HUES64 (cell line): ENCODE data around the gene NTRK1.

ENCODE experiments used
- H3K27ac ChIP-seq: 2 replicates; pipeline ENCODE4 v1.7.0; 2013; ENCODE audit warnings: low read depth, low read length, inconsistent platforms
- H3K27me3 ChIP-seq: 2 replicates; pipeline ENCODE4 v1.6.1; 2013; ENCODE audit warnings: mild to moderate bottlenecking, low read length; ENCODE audit not compliant: insufficient read depth
- H3K36me3 ChIP-seq: 2 replicates; pipeline ENCODE4 v1.6.1; 2013; ENCODE audit warnings: mild to moderate bottlenecking, low read length; ENCODE audit not compliant: insufficient read depth
- H3K4me1 ChIP-seq: 2 replicates; pipeline ENCODE4 v1.6.1; 2013; ENCODE audit warnings: mild to moderate bottlenecking, low read length, moderate library complexity; ENCODE audit not compliant: insufficient read depth
- H3K4me3 ChIP-seq: 2 replicates; pipeline ENCODE4 v1.5.1; 2013; ENCODE audit warnings: mild to moderate bottlenecking, low read length, moderate library complexity
- H3K9ac ChIP-seq: 2 replicates; pipeline ENCODE4 v1.6.1; 2013; ENCODE audit warnings: mild to moderate bottlenecking, low read depth, low read length
- H3K9me3 ChIP-seq: 2 replicates; pipeline ENCODE4 v1.6.1; 2013; ENCODE audit warnings: low read depth, low read length; ENCODE audit not compliant: insufficient read depth
- WGBS: fragments of 150-250, 120-280 bp; methylation state at CpG from one replicate; pipeline ENCODE4 v1.1.7; 2013; ENCODE audit warnings: missing lambda C conversion rate; 5-methylcytosine and 5-hydroxymethylcytosine counted together

Gene NTRK1

DNA sequence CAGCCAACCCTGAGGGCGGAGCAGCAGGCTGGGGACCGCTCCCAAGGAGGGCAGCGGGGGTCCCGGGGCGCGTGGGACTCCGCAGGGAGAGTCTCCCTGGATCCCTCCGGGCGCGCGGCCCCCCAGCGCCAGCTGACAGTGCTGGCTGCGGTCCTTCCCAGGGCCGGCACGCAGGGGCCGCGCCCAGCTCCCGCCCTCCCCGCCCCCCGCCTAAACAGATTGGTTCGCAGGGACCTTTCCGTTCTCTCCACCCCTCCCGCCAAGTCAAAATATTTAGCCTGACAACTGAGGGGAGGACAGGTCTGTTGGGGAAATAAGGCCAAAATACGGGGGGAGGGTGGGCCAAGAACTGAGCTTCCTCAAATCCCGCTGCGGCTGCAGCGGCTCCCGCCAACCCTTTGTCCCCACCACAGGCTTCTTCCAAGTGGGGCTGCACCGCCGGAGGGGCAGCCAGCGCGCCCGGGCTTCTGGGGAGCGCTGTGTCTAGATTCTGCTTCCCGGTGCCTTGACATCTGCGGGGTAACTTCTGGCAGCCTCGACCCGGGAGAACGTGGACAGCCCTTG is 1.6 kb upstream of the NTRK1 start, which contains the start of gene INSRR:
Gene INSRR (minus strand): TSS at position 159 of the 564 bp plus-strand sequence. CDS start 496 bp downstream, outside the sequence.
- no peak within 1 kb of the TSS; the same call in 1 of the 2 replicates for H3K9ac ChIP-seq
- 1% methylated on average over 35 of the region's 39 CpGs for WGBS
- no peaks in the 10 kb centered on the region for H3K9me3 ChIP-seq
- no peaks in the 10 kb centered on the region for H3K36me3 ChIP-seq
- H3K27me3 ChIP-seq: peaks cover 93% of the 10 kb centered on the region
- peak within 1 kb of the TSS; percentile 56 for H3K4me3 ChIP-seq
- peaks cover 5% of the 10 kb centered on the region; the same call in 1 of the 2 replicates for H3K4me1 ChIP-seq
- H3K27ac ChIP-seq: no peak within 1 kb of the TSS

GRCh38 chr1:156859523-156860112 is 1.0 kb upstream of the NTRK1 start:
- no peaks in the 10 kb centered on the region for H3K9me3 ChIP-seq
- H3K4me1 ChIP-seq: peaks cover 5% of the 10 kb centered on the region; the same call in 1 of the 2 replicates
- H3K4me3 ChIP-seq: peak overlapping the region; percentile 56
- WGBS: 3% methylated on average over 33 of the region's 33 CpGs
- peaks cover 93% of the 10 kb centered on the region for H3K27me3 ChIP-seq
- H3K36me3 ChIP-seq: no peaks in the 10 kb centered on the region
- no peak overlapping the region; the same call in 1 of the 2 replicates for H3K9ac ChIP-seq
- no peak overlapping the region for H3K27ac ChIP-seq

GRCh38 chr1:156860113-156860627 is 495 bp upstream of the NTRK1 start:
- WGBS: under 1% methylated on average over 35 of the region's 35 CpGs
- Histone ChIP-seq H3K36me3 (no peaks in the 10 kb centered on the region), H3K27ac (no peak overlapping the region), H3K9ac (no peak overlapping the region), H3K4me1 (peaks cover 5% of the 10 kb centered on the region; the same call in 1 of the 2 replicates), H3K4me3 (peak overlapping the region; percentile 56), H3K27me3 (peaks cover 95% of the 10 kb centered on the region), H3K9me3 (no peaks in the 10 kb centered on the region)

GRCh38 chr1:156862584-156862983 is 1.9 kb downstream of the NTRK1 start:
- peaks cover 83% of the 10 kb centered on the region for H3K27me3 ChIP-seq
- 79% methylated on average over 6 of the region's 6 CpGs for WGBS

GRCh38 chr1:156862997-156863599 is 2.4 kb downstream of the NTRK1 start:
- H3K27ac ChIP-seq: no peak overlapping the region
- no peak overlapping the region for H3K4me3 ChIP-seq
- peaks cover 5% of the 10 kb centered on the region for H3K4me1 ChIP-seq
- no peaks in the 10 kb centered on the region for H3K36me3 ChIP-seq
- peaks cover 81% of the 10 kb centered on the region for H3K27me3 ChIP-seq
- WGBS: 51% methylated on average over 10 of the region's 10 CpGs
- no peak overlapping the region for H3K9ac ChIP-seq
- H3K9me3 ChIP-seq: no peaks in the 10 kb centered on the region

More at GRCh38 chr1:156862584-156862983, 1.9 kb downstream of the NTRK1 start:
- Histone ChIP-seq H3K36me3 (no peaks in the 10 kb centered on the region), H3K9ac (no peak overlapping the region), H3K9me3 (no peaks in the 10 kb centered on the region), H3K27ac (no peak overlapping the region), H3K4me3 (no peak overlapping the region), H3K4me1 (peaks cover 5% of the 10 kb centered on the region)

- WGBS: 73% methylated on average over 7 of the region's 7 CpGs
- H3K4me1 ChIP-seq: peaks cover 5% of the 10 kb centered on the region
- H3K4me3 ChIP-seq: no peak overlapping the region
- H3K9me3 ChIP-seq: no peaks in the 10 kb centered on the region
- no peak overlapping the region for H3K27ac ChIP-seq
- H3K27me3 ChIP-seq: peaks cover 78% of the 10 kb centered on the region
- no peaks in the 10 kb centered on the region for H3K36me3 ChIP-seq
- H3K9ac ChIP-seq: no peak overlapping the region
Observed at GRCh38 chr1:156863631-156864030, 3.0 kb downstream of the NTRK1 start.

DNA sequence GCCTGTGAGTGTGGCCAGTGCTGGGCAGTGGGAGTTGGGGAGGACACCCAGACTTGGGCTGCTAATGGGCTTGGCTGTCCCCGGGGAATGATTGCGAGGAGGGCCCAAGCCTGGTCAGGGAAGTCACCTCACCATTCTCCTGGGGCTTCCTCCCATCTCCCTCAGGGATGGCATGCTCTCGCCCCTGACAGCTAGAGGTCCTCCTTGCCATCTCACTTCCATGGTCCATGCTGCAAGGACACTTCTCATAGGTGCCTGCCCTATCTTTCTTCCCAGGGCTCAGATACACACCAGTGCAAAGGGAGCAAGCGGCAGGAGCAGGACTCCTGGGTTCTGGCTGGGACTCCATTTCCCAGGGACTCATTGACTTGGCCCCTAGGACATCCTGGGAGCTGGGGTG is 4.1 kb downstream of the NTRK1 start:
- H3K27ac ChIP-seq: no peak overlapping the region
- no peaks in the 10 kb centered on the region for H3K36me3 ChIP-seq
- H3K9me3 ChIP-seq: no peaks in the 10 kb centered on the region
- WGBS: 79% methylated on average over 4 of the region's 4 CpGs
- no peaks in the 10 kb centered on the region; the same call in 1 of the 2 replicates for H3K4me1 ChIP-seq
- no peak overlapping the region for H3K4me3 ChIP-seq
- peaks cover 68% of the 10 kb centered on the region for H3K27me3 ChIP-seq
- no peak overlapping the region for H3K9ac ChIP-seq

- Histone ChIP-seq H3K9me3 (no peaks in the 10 kb centered on the region), H3K9ac (no peak overlapping the region), H3K36me3 (no peaks in the 10 kb centered on the region), H3K4me3 (no peak overlapping the region), H3K27ac (no peak overlapping the region), H3K4me1 (no peaks in the 10 kb centered on the region; the same call in 1 of the 2 replicates), H3K27me3 (peaks cover 63% of the 10 kb centered on the region)
- WGBS: 64% methylated on average over 9 of the region's 9 CpGs
Observed at GRCh38 chr1:156865258-156865657, 4.6 kb downstream of the NTRK1 start.

- Histone ChIP-seq H3K4me3 (no peak overlapping the region), H3K4me1 (no peaks in the 10 kb centered on the region; the same call in 1 of the 2 replicates), H3K36me3 (no peaks in the 10 kb centered on the region), H3K9me3 (no peaks in the 10 kb centered on the region), H3K27ac (no peak overlapping the region), H3K27me3 (peaks cover 57% of the 10 kb centered on the region), H3K9ac (no peak overlapping the region)
- WGBS: 79% methylated on average over 4 of the region's 4 CpGs
Observed at GRCh38 chr1:156865865-156866248, 5.2 kb downstream of the NTRK1 start.

- peaks cover 54% of the 10 kb centered on the region for H3K27me3 ChIP-seq
- H3K36me3 ChIP-seq: no peaks in the 10 kb centered on the region
- H3K4me1 ChIP-seq: no peaks in the 10 kb centered on the region; the same call in 1 of the 2 replicates
- no peak overlapping the region for H3K27ac ChIP-seq
- H3K9ac ChIP-seq: no peak overlapping the region
- H3K9me3 ChIP-seq: no peaks in the 10 kb centered on the region
- H3K4me3 ChIP-seq: no peak overlapping the region
- WGBS: 36% methylated on average over 8 of the region's 12 CpGs
Observed at GRCh38 chr1:156866249-156866909, 5.7 kb downstream of the NTRK1 start.

- Histone ChIP-seq H3K9ac (no peak overlapping the region), H3K27me3 (peaks cover 35% of the 10 kb centered on the region), H3K4me1 (no peaks in the 10 kb centered on the region; the same call in 1 of the 2 replicates), H3K9me3 (no peaks in the 10 kb centered on the region), H3K36me3 (no peaks in the 10 kb centered on the region), H3K4me3 (no peak overlapping the region), H3K27ac (no peak overlapping the region)
- WGBS: 74% methylated on average over 13 of the region's 13 CpGs
Observed at GRCh38 chr1:156868341-156868740, 7.7 kb downstream of the NTRK1 start.
